Central memory CD8-positive, alpha-beta T cell (primary cell): Measurements from ENCODE around the gene ERBB4.

Experiments used
- ATAC-seq: fragments of 150-1000 bp; cut with Tn5 transposase; replicated peaks from 2 replicates; pipeline ENCODE4 v1.10.0; 2022; ENCODE audit warnings: mild to moderate bottlenecking, moderate FRiP score, moderate number of reproducible peaks; ENCODE audit not compliant: poor library complexity, severe bottlenecking; ENCODE audit errors: extremely low read depth
- DNase-seq, 2 donors: peaks; one replicate each; pipeline ENCODE4 v3.0.0; 2021; ENCODE audit warnings: low spot score in 2 of 2
- H3K27ac Mint-ChIP-seq: one replicate; pipeline ENCODE4 v1.8.0; 2022; ENCODE audit warnings: low read depth, mild to moderate bottlenecking, moderate library complexity, mixed read lengths
- H3K27me3 Mint-ChIP-seq: one replicate; pipeline ENCODE4 v1.8.0; 2022; ENCODE audit warnings: mixed read lengths
- H3K36me3 Mint-ChIP-seq: one replicate; pipeline ENCODE4 v1.8.0; 2022; ENCODE audit warnings: mild to moderate bottlenecking, moderate library complexity, mixed read lengths; ENCODE audit not compliant: insufficient read depth
- H3K4me1 Mint-ChIP-seq: one replicate; pipeline ENCODE4 v1.8.0; 2022; ENCODE audit warnings: mixed read lengths
- H3K4me3 Mint-ChIP-seq: one replicate; pipeline ENCODE4 v1.8.0; 2022; ENCODE audit warnings: mild to moderate bottlenecking, moderate library complexity, mixed read lengths
- H3K9me3 Mint-ChIP-seq: one replicate; pipeline ENCODE4 v1.8.0; 2022; ENCODE audit warnings: mixed read lengths

The ERBB4 gene

GRCh38 chr2:212154477-212154878 lies 384.1 kb downstream of the ERBB4 start:
- Mint-ChIP-seq H3K4me1 (no peaks in the 10 kb centered on the region), H3K4me3 (no peak overlapping the region), H3K27me3 (no peaks in the 10 kb centered on the region), H3K36me3 (no peaks in the 10 kb centered on the region), H3K27ac (no peak overlapping the region), H3K9me3 (peaks cover 19% of the 10 kb centered on the region)
- DNase-seq, result no peak
- no peak for ATAC-seq

DNA sequence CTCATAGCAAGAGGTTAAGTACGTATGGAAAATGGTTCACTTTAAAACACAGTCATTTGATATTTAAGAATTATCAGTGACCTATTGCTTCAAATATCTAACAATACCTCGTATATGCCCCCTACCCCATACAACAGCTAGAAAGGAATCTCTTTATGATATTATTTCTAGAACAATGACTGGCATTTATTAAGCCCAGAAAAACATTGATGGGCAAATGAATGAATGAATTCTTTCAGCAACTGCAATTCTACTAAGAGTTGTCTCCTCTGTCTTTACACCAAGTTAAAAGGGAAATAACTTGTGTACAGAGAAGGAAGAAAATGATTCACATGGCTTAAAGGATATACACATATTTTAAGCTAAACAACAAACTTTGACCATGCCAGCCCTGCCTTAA lies 384.7 kb downstream of the ERBB4 start:
- ATAC-seq (no peak), DNase-seq (no peak)
- Mint-ChIP-seq H3K27me3 (no peaks in the 10 kb centered on the region), H3K9me3 (peaks cover 19% of the 10 kb centered on the region), H3K36me3 (no peaks in the 10 kb centered on the region), H3K4me3 (no peak overlapping the region), H3K27ac (no peak overlapping the region), H3K4me1 (no peaks in the 10 kb centered on the region)

DNA sequence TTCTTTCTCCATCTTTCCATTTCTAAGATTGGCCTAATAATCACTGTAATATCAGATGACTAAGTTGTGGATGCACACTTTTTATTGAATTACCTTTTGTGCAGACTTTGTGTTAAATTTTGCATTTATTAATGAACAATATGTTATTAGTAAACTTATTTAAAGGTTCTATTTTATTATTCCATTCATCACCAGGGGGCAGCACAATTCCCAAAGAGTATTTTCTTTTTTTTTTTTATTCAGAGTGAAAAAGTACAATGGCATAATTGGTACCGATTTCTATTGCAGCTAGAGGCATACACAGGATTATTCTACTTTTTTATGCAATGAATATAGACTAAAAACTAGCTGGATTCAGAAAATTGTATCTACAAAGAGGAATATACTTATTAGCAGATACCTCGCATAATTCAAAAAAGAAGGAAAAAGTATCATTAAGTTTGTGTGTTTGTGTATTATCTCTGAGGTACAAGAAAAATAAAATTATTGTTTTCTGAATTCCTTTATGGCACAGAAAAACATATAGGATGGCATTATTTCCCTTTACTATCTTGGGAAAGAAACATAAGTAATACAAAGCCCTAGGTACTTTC lies 390.6 kb downstream of the ERBB4 start:
- Mint-ChIP-seq H3K27me3 (no peaks in the 10 kb centered on the region), H3K4me1 (no peaks in the 10 kb centered on the region), H3K27ac (no peak overlapping the region), H3K9me3 (peaks cover 17% of the 10 kb centered on the region), H3K36me3 (no peaks in the 10 kb centered on the region), H3K4me3 (no peak overlapping the region)
- ATAC-seq (no peak), DNase-seq (no peak)

GRCh38 chr2:212146416-212146815 lies 392.2 kb downstream of the ERBB4 start:
- no peaks in the 10 kb centered on the region for H3K27me3 Mint-ChIP-seq
- no peaks in the 10 kb centered on the region for H3K4me1 Mint-ChIP-seq
- H3K36me3 Mint-ChIP-seq, result no peaks in the 10 kb centered on the region
- peaks cover 11% of the 10 kb centered on the region for H3K9me3 Mint-ChIP-seq
- no peak overlapping the region for H3K4me3 Mint-ChIP-seq
- no peak overlapping the region for H3K27ac Mint-ChIP-seq
- ATAC-seq, result no peak
- no peak for DNase-seq

DNA sequence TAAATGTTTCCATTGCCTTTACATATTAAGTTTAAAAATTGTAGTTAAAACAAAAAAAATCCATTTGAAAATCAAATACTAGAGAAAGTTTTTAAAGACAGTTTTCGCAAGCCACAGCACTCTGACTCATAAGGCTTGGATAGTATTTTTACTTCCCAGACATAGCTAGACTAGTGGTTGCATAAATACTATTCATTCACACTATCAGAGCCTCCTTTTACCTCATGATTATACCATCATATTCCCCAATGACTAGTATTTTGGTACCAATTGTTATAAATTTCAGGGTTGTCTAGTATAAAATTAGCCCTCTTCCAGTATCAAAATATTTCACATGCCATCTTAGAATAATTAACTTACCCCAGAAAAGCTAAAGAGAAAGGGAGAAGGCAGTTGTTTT lies 393.5 kb downstream of the ERBB4 start:
- no peak overlapping the region for H3K27ac Mint-ChIP-seq
- no peaks in the 10 kb centered on the region for H3K27me3 Mint-ChIP-seq
- H3K4me1 Mint-ChIP-seq, result no peaks in the 10 kb centered on the region
- H3K4me3 Mint-ChIP-seq, result no peak overlapping the region
- ATAC-seq (no peak), DNase-seq (no peak)
- no peaks in the 10 kb centered on the region for H3K36me3 Mint-ChIP-seq
- H3K9me3 Mint-ChIP-seq, result peaks cover 7% of the 10 kb centered on the region

GRCh38 chr2:212142631-212143030 lies 396.0 kb downstream of the ERBB4 start:
- Mint-ChIP-seq H3K27ac (no peak overlapping the region), H3K27me3 (no peaks in the 10 kb centered on the region), H3K36me3 (no peaks in the 10 kb centered on the region), H3K4me1 (no peaks in the 10 kb centered on the region), H3K4me3 (no peak overlapping the region), H3K9me3 (peaks cover 10% of the 10 kb centered on the region)
- DNase-seq, result no peak
- ATAC-seq, result no peak

- ATAC-seq (no peak), DNase-seq (no peak)
- H3K27me3 Mint-ChIP-seq, result no peaks in the 10 kb centered on the region
- H3K27ac Mint-ChIP-seq, result no peak overlapping the region
- H3K9me3 Mint-ChIP-seq, result peaks cover 13% of the 10 kb centered on the region
- H3K4me1 Mint-ChIP-seq, result no peaks in the 10 kb centered on the region
- H3K4me3 Mint-ChIP-seq, result no peak overlapping the region
- no peaks in the 10 kb centered on the region for H3K36me3 Mint-ChIP-seq
These were observed 397.1 kb downstream of the ERBB4 start for GRCh38 chr2:212141499-212141898.

DNA sequence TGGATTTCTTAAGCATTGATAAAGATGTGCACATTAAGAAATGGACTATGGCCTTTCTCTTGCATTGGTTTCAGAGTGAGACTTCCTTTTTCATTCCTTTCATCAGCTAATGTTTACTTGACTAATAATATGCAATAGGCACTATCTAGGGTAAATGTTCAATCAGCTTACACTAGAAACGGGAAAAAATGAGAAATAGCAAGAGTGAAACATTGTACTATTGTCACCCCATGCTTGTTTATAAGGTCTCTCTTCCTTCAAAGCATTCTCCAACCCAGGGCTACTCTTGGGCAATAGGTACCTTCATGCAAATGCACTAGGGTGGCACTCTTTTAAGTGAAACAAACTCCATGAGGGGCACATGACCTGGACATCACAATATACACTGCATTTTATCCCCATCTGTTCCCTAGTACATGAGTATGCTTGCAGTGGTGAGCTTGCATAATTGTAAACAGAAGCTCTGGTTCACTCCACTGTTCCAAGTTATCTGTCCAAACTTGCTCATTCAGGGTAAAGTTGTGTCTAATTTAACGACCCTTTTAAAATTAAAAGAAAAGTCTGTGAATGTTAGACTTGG lies 402.3 kb downstream of the ERBB4 start:
- no peaks in the 10 kb centered on the region for H3K27me3 Mint-ChIP-seq
- no peak for ATAC-seq
- H3K4me1 Mint-ChIP-seq, result no peaks in the 10 kb centered on the region
- H3K9me3 Mint-ChIP-seq, result peaks cover 14% of the 10 kb centered on the region
- no peak overlapping the region for H3K27ac Mint-ChIP-seq
- no peaks in the 10 kb centered on the region for H3K36me3 Mint-ChIP-seq
- DNase-seq, result no peak
- H3K4me3 Mint-ChIP-seq, result no peak overlapping the region

DNA sequence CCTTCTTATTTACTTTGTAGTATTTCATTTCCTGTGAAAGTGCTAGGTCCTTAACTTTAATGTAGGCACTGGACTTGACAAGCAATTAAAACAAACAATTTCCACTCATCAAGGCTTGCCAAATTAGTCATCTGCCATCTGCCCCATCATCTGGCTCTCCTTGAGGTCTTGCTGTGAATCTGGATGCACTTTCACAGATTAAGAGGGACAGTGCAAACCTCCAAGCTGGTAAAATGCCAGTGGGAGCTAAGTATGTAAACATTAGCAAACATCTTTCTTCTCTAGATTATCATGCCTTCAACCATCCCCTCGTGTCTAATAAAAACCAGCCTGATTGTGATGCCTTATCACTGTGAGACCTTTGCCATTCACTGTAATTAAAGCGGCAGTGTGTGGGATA lies 402.9 kb downstream of the ERBB4 start:
- Mint-ChIP-seq H3K36me3 (no peaks in the 10 kb centered on the region), H3K27me3 (no peaks in the 10 kb centered on the region), H3K27ac (no peak overlapping the region), H3K4me3 (no peak overlapping the region), H3K9me3 (peaks cover 14% of the 10 kb centered on the region), H3K4me1 (no peaks in the 10 kb centered on the region)
- no peak for ATAC-seq
- DNase-seq, result no peak

- no peak overlapping the region for H3K4me3 Mint-ChIP-seq
- no peaks in the 10 kb centered on the region for H3K27me3 Mint-ChIP-seq
- H3K9me3 Mint-ChIP-seq, result peaks cover 17% of the 10 kb centered on the region
- no peaks in the 10 kb centered on the region for H3K36me3 Mint-ChIP-seq
- H3K27ac Mint-ChIP-seq, result no peak overlapping the region
- no peak for DNase-seq
- no peak for ATAC-seq
- H3K4me1 Mint-ChIP-seq, result no peaks in the 10 kb centered on the region
These were observed 405.3 kb downstream of the ERBB4 start for GRCh38 chr2:212133337-212133736.

- Mint-ChIP-seq H3K4me3 (no peak overlapping the region), H3K4me1 (no peaks in the 10 kb centered on the region), H3K9me3 (peaks cover 20% of the 10 kb centered on the region), H3K27ac (no peak overlapping the region), H3K27me3 (no peaks in the 10 kb centered on the region), H3K36me3 (no peaks in the 10 kb centered on the region)
- ATAC-seq, result no peak
- DNase-seq, result no peak
These were observed 414.0 kb downstream of the ERBB4 start for GRCh38 chr2:212124598-212124997.

DNA sequence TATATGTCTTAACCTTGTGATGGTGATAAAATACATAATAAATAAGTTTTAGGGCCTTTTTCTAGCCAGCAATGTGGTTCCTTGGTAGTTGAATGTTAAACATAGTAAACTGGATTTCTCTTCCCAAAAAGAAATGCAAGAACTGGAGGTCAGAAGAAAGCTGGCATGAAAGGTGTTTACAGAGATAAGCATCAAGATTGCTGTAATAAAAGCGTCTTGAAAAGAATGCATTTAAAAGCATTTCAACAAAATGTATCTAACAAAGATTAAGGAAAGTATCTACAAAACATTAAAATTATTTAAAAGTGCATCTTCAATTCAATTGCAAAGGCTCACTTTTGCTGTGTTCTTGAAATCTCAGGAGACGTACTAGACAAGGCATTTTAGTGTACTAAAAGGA lies 419.0 kb downstream of the ERBB4 start:
- H3K4me1 Mint-ChIP-seq, result no peaks in the 10 kb centered on the region
- no peak for ATAC-seq
- no peaks in the 10 kb centered on the region for H3K36me3 Mint-ChIP-seq
- DNase-seq, result no peak
- peaks cover 7% of the 10 kb centered on the region for H3K9me3 Mint-ChIP-seq
- H3K27ac Mint-ChIP-seq, result no peak overlapping the region
- no peak overlapping the region for H3K4me3 Mint-ChIP-seq
- H3K27me3 Mint-ChIP-seq, result no peaks in the 10 kb centered on the region

DNA sequence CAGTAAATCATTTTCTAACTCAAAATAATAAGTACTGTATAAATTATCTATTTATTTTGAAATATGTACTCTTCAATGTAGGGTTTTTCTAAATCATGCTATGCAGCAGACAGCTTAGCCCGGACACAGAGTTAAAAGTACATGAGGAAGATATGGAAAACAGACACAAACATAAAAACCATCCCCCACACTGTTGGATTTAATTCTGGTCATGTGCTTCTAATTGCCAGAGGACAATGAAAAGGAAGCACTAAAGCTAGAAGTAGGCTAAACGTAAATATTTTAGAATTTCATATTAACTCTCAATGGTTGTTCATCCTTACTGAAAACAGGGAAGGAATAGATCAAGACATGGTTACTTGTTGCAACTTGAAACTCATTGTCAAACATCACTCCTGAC lies 420.7 kb downstream of the ERBB4 start:
- Mint-ChIP-seq H3K4me1 (no peaks in the 10 kb centered on the region), H3K27ac (no peak overlapping the region), H3K4me3 (no peak overlapping the region), H3K27me3 (no peaks in the 10 kb centered on the region), H3K36me3 (no peaks in the 10 kb centered on the region), H3K9me3 (peaks cover 7% of the 10 kb centered on the region)
- DNase-seq (no peak), ATAC-seq (no peak)
